Naive thymus-derived CD4-positive, alpha-beta T cell (primary cell): ENCODE data around the gene UBAC1. TPM values are rescaled to one million over a fixed set of nuclear protein-coding genes. Genes with fewer than 3 reads are reported as not detected.
A peak's percentile ranks its signal among the peaks of the same experiment; 100 is the strongest.

Source experiments
- ATAC-seq: fragments of 150-1000 bp; cut with Tn5 transposase; 2 replicates; pipeline ENCODE4 v1.10.0; 2021; ENCODE audit warnings: mild to moderate bottlenecking, moderate library complexity
- CTCF ChIA-PET: fragments of 350-600 bp; sonication (Branson Sonifier 250); formaldehyde crosslinking; loops from one replicate; lab custom pipeline; 2021; ENCODE audit warnings: antibody characterized with exemption; lab: Charles Lee
- POLR2A ChIA-PET: fragments of 350-600 bp; sonication (Branson Sonifier 250); formaldehyde crosslinking; loops from one replicate; lab custom pipeline; 2021; ENCODE audit warnings: antibody characterized with exemption, inconsistent platforms; lab: Charles Lee
- DNase-seq, 9 donors: peaks; one replicate each; pipeline versions ENCODE4 v3.0.0 to v3.0.0-alpha.2; 2020 to 2022; ENCODE audit warnings: mixed read lengths in 1 of 9
- H3K27ac ChIP-seq: one replicate; pipeline ENCODE4 v1.7.0; 2013; ENCODE audit warnings: mild to moderate bottlenecking, low read depth, low read length, moderate library complexity
- H3K27me3 ChIP-seq, 2 donors: one replicate each; pipeline ENCODE4 v1.7.0; 2013; ENCODE audit warnings: low read length in 2 of 2, mild to moderate bottlenecking in 2 of 2, moderate library complexity in 2 of 2; ENCODE audit not compliant: control insufficient read depth in 2 of 2, insufficient read depth in 2 of 2
- H3K36me3 ChIP-seq, 3 experiments: 1 replicate in 2 of 3; 2 replicates in 1 of 3; pipeline ENCODE4 v1.7.0; 2013; ENCODE audit warnings: low read length in 3 of 3, mild to moderate bottlenecking in 3 of 3, moderate library complexity in 1 of 3; ENCODE audit not compliant: insufficient read depth in 3 of 3, control insufficient read depth in 2 of 3
- H3K4me1 ChIP-seq, 2 donors: one replicate each; pipeline ENCODE4 v1.7.0; 2013; ENCODE audit warnings: low read length in 2 of 2, mild to moderate bottlenecking in 2 of 2, moderate library complexity in 1 of 2; ENCODE audit not compliant: control insufficient read depth in 2 of 2, insufficient read depth in 2 of 2
- H3K4me3 ChIP-seq: 2 replicates; pipeline ENCODE4 v1.7.0; 2013; ENCODE audit warnings: mild to moderate bottlenecking, low read length
- H3K9me3 ChIP-seq, 3 experiments: 1 replicate in 2 of 3; 2 replicates in 1 of 3; pipeline ENCODE4 v1.7.0; 2013; ENCODE audit warnings: low read length in 3 of 3; ENCODE audit not compliant: control insufficient read depth in 2 of 3
- H3K27ac Mint-ChIP-seq, 9 donors: one replicate each; pipeline ENCODE4 v1.8.0; 2020 to 2022; ENCODE audit warnings: mixed read lengths in 9 of 9, mild to moderate bottlenecking in 8 of 9, moderate library complexity in 5 of 9, inconsistent platforms in 2 of 9
- H3K27me3 Mint-ChIP-seq, 5 donors: one replicate each; pipeline ENCODE4 v1.8.0; 2021 to 2022; ENCODE audit warnings: mixed read lengths in 5 of 5, mild to moderate bottlenecking in 1 of 5
- H3K36me3 Mint-ChIP-seq, 5 donors: one replicate each; pipeline ENCODE4 v1.8.0; 2020 to 2022; ENCODE audit warnings: mixed read lengths in 5 of 5, mild to moderate bottlenecking in 3 of 5, inconsistent platforms in 1 of 5
- H3K4me1 Mint-ChIP-seq, 7 donors: one replicate each; pipeline ENCODE4 v1.8.0; 2020 to 2022; ENCODE audit warnings: mixed read lengths in 7 of 7, mild to moderate bottlenecking in 3 of 7, inconsistent platforms in 1 of 7
- H3K4me3 Mint-ChIP-seq, 10 donors: one replicate each; pipeline ENCODE4 v1.8.0; 2020 to 2022; ENCODE audit warnings: mild to moderate bottlenecking in 10 of 10, mixed read lengths in 10 of 10, moderate library complexity in 6 of 10, inconsistent platforms in 2 of 10
- H3K9me3 Mint-ChIP-seq, 11 donors: one replicate each; pipeline ENCODE4 v1.8.0; 2020 to 2022; ENCODE audit warnings: mixed read lengths in 11 of 11, mild to moderate bottlenecking in 4 of 11, inconsistent platforms in 1 of 11, moderate library complexity in 1 of 11
- intact Hi-C, 2 donors: fragments of 100-400 bp; cut with micrococcal nuclease; formaldehyde crosslinking; loops; one replicate each; pipeline ENCODE4 v1.15.1; 2023
- polyA plus RNA-seq, 2 donors: library from polyadenylated mRNA; unstranded; fragments of 300-500 nt; fragmentation: Illumina TruSeq; gene quantifications; one replicate each; pipeline ENCODE4 v1.2.3, GENCODE V29; 2021
- total RNA-seq, 6 experiments: library from RNA in 5 of 6; stranded (reverse) in 5 of 6; gene quantifications; 1 replicate in 5 of 6; 2 replicates in 1 of 6; pipeline ENCODE4 v1.2.3 and lab custom pipeline; 2021 to 2026

Gene UBAC1
- total and polyA plus RNA-seq, 7 experiments from 2014 or later, result 19.6 to 36.1 (median 31.2) TPM

- ATAC-seq (no peak), DNase-seq (no peak)
- ChIA-PET POLR2A (no interaction called here), CTCF (no interaction called here)
- H3K27me3 ChIP-seq, result no peaks in the 10 kb centered on the region
- H3K36me3 Mint-ChIP-seq, result no peaks in the 10 kb centered on the region
- H3K9me3 Mint-ChIP-seq, result no peaks in the 10 kb centered on the region
- H3K27me3 Mint-ChIP-seq, result no peaks in the 10 kb centered on the region
- H3K4me3 ChIP-seq, result no peak overlapping the region
- intact Hi-C loops, result loop anchor here in 1 of 2 donors (5.0 kb wide), 1 partner anchor 253 kb away; the partner anchor contains the start of gene QSOX2
- no peaks in the 10 kb centered on the region for H3K36me3 ChIP-seq
- peaks cover 11 to 14% of the 10 kb centered on the region in 2 donors for H3K4me1 ChIP-seq
- H3K4me3 Mint-ChIP-seq, result no peak overlapping the region
- H3K27ac Mint-ChIP-seq, result peak overlapping the region in 2 of 9 donors; percentile 46 to 65
- H3K4me1 Mint-ChIP-seq, result peaks cover 4 to 30% (median 12%) of the 10 kb centered on the region in 7 donors
- H3K9me3 ChIP-seq, result no peaks in the 10 kb centered on the region
- H3K27ac ChIP-seq, result no peak overlapping the region
These were observed 33.5 kb upstream of the UBAC1 start for GRCh38 chr9:135994501-135995192.

- CTCF ChIA-PET, result no interaction called here
These were observed 32.8 kb upstream of the UBAC1 start for GRCh38 chr9:135993765-135994500.

GRCh38 chr9:135993409-135993742 lies 32.2 kb upstream of the UBAC1 start:
- Histone ChIP-seq H3K9me3 (no peaks in the 10 kb centered on the region), H3K4me1 (peaks cover 14 to 17% of the 10 kb centered on the region in 2 donors), H3K27ac (no peak overlapping the region), H3K4me3 (no peak overlapping the region), H3K27me3 (no peaks in the 10 kb centered on the region), H3K36me3 (no peaks in the 10 kb centered on the region)
- Mint-ChIP-seq H3K36me3 (no peaks in the 10 kb centered on the region), H3K4me1 (peaks cover 4 to 34% (median 12%) of the 10 kb centered on the region in 7 donors), H3K27me3 (no peaks in the 10 kb centered on the region), H3K4me3 (no peak overlapping the region), H3K27ac (peak overlapping the region in 2 of 9 donors; percentile 17 to 82), H3K9me3 (no peaks in the 10 kb centered on the region)
- POLR2A ChIA-PET, result no interaction called here
- CTCF ChIA-PET, result no interaction called here
- intact Hi-C loops, result loop anchor here in 1 of 2 donors (5.0 kb wide), 1 partner anchor 254 kb away; the partner anchor contains the start of gene QSOX2
- ATAC-seq (no peak), DNase-seq (no peak)

More at GRCh38 chr9:135993765-135994500, 32.8 kb upstream of the UBAC1 start:
- no peaks in the 10 kb centered on the region for H3K36me3 Mint-ChIP-seq
- Histone ChIP-seq H3K4me1 (peaks cover 14 to 17% of the 10 kb centered on the region in 2 donors), H3K27me3 (no peaks in the 10 kb centered on the region), H3K36me3 (no peaks in the 10 kb centered on the region), H3K27ac (no peak overlapping the region), H3K4me3 (no peak overlapping the region), H3K9me3 (no peaks in the 10 kb centered on the region)
- intact Hi-C loops, result loop anchor here in 1 of 2 donors (5.0 kb wide), 1 partner anchor 253 kb away; the partner anchor contains the start of gene QSOX2
- H3K4me3 Mint-ChIP-seq, result peak overlapping the region in 1 of 10 donors; percentile 10
- H3K27me3 Mint-ChIP-seq, result no peaks in the 10 kb centered on the region
- H3K27ac Mint-ChIP-seq, result peak overlapping the region in 3 of 9 donors; percentile 17 to 82 (median 46)
- POLR2A ChIA-PET, result no interaction called here
- DNase-seq, result no peak
- no peak for ATAC-seq
- peaks cover 4 to 34% (median 12%) of the 10 kb centered on the region in 7 donors for H3K4me1 Mint-ChIP-seq
- H3K9me3 Mint-ChIP-seq, result no peaks in the 10 kb centered on the region

- Histone ChIP-seq H3K4me1 (peaks cover 14 to 17% of the 10 kb centered on the region in 2 donors), H3K27ac (peak overlapping the region; percentile 35), H3K9me3 (no peaks in the 10 kb centered on the region), H3K27me3 (no peaks in the 10 kb centered on the region), H3K36me3 (no peaks in the 10 kb centered on the region), H3K4me3 (no peak overlapping the region)
- ATAC-seq (peak; percentile 73), DNase-seq (peak in 6 of 9 donors; percentile 19 to 35 (median 24))
- Mint-ChIP-seq H3K9me3 (no peaks in the 10 kb centered on the region), H3K4me3 (peak overlapping the region in 8 of 10 donors; percentile 11 to 68 (median 47)), H3K4me1 (peaks cover 4 to 34% (median 12%) of the 10 kb centered on the region in 7 donors), H3K27me3 (no peaks in the 10 kb centered on the region), H3K36me3 (no peaks in the 10 kb centered on the region), H3K27ac (peak overlapping the region in 4 of 9 donors; percentile 52 to 82 (median 58))
- POLR2A ChIA-PET, result no interaction called here
- CTCF ChIA-PET, result interaction anchor here (0.6 kb wide), 1 partner anchor 10 kb away, joined by 3 read pairs; no protein-coding TSS in a partner anchor
- intact Hi-C loops, result loop anchor here in 1 of 2 donors (5.0 kb wide), 1 partner anchor 255 kb away; the partner anchor contains the start of gene QSOX2
These were observed 31.6 kb upstream of the UBAC1 start for GRCh38 chr9:135992486-135993408.

GRCh38 chr9:135991771-135992170 lies 30.6 kb upstream of the UBAC1 start:
- ChIA-PET POLR2A (no interaction called here), CTCF (no interaction called here)
- no peak overlapping the region for H3K4me3 ChIP-seq
- no peaks in the 10 kb centered on the region for H3K36me3 ChIP-seq
- H3K27me3 ChIP-seq, result no peaks in the 10 kb centered on the region
- Mint-ChIP-seq H3K36me3 (no peaks in the 10 kb centered on the region), H3K4me1 (peaks cover 4 to 34% (median 12%) of the 10 kb centered on the region in 7 donors), H3K9me3 (no peaks in the 10 kb centered on the region), H3K4me3 (peak overlapping the region in 4 of 10 donors; percentile 23 to 68 (median 38)), H3K27ac (peak overlapping the region in 4 of 9 donors; percentile 25 to 82 (median 42)), H3K27me3 (no peaks in the 10 kb centered on the region)
- no peaks in the 10 kb centered on the region for H3K9me3 ChIP-seq
- DNase-seq, result no peak
- no peak overlapping the region for H3K27ac ChIP-seq
- no peak for ATAC-seq
- peaks cover 14 to 17% of the 10 kb centered on the region in 2 donors for H3K4me1 ChIP-seq
- intact Hi-C loops, result loop anchor here in 1 of 2 donors (5.0 kb wide), 1 partner anchor 256 kb away; the partner anchor contains the start of gene QSOX2
